ENCODE data around the gene ASB7. TPM values are rescaled to one million over a fixed set of nuclear protein-coding genes. Genes with fewer than 3 reads are reported as not detected.

ASB7 gene
- total RNA-seq, 1 experiment from 2014 or later, result 14.4 TPM

- Mint-ChIP-seq H3K4me1 (ENCODE audit: low read depth, unreplicated experiment) (no peaks in the 10 kb centered on the region), H3K36me3 (ENCODE audit: insufficient read depth, unreplicated experiment) (no peaks in the 10 kb centered on the region), H3K27ac (ENCODE audit: unreplicated experiment) (no peak overlapping the region), H3K9me3 (ENCODE audit: unreplicated experiment) (peaks cover 12% of the 10 kb centered on the region), H3K4me3 (ENCODE audit: unreplicated experiment) (no peak overlapping the region), H3K27me3 (ENCODE audit: insufficient read depth, unreplicated experiment) (no peaks in the 10 kb centered on the region)
- intact Hi-C loops (cut with micrococcal nuclease; ENCODE audit: unreplicated experiment), result no loop called here
- H3K4me1 ChIP-seq, result no peaks in the 10 kb centered on the region
- H3K27me3 ChIP-seq (replicated peaks; ENCODE audit: control insufficient read depth, insufficient read depth, low read length), result no peaks in the 10 kb centered on the region
- ChIA-PET POLR2A (no interaction called here), CTCF (no interaction called here)
- TF ChIP-seq, protein P1, sequence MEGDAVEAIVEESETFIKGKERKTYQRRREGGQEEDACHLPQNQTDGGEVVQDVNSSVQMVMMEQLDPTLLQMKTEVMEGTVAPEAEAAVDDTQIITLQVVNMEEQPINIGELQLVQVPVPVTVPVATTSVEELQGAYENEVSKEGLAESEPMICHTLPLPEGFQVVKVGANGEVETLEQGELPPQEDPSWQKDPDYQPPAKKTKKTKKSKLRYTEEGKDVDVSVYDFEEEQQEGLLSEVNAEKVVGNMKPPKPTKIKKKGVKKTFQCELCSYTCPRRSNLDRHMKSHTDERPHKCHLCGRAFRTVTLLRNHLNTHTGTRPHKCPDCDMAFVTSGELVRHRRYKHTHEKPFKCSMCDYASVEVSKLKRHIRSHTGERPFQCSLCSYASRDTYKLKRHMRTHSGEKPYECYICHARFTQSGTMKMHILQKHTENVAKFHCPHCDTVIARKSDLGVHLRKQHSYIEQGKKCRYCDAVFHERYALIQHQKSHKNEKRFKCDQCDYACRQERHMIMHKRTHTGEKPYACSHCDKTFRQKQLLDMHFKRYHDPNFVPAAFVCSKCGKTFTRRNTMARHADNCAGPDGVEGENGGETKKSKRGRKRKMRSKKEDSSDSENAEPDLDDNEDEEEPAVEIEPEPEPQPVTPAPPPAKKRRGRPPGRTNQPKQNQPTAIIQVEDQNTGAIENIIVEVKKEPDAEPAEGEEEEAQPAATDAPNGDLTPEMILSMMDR (IDR thresholded peaks at IDR 0.05; ENCODE audit: insufficient read depth in 1 of 2, low read depth in 1 of 2, low read length in 1 of 2, severe bottlenecking in 1 of 2, unreplicated experiment in 1 of 2), result no peak
- DNase-seq, result no peak
- no TSS peak for BruUV-seq (replicated peaks)
- H3K9me3 ChIP-seq, result no peaks in the 10 kb centered on the region
- no peaks in the 10 kb centered on the region for H3K36me3 ChIP-seq (ENCODE audit: control insufficient read depth, insufficient read depth, low read length)
- H3K4me3 ChIP-seq (ENCODE audit: low read depth, low read length), result no peak overlapping the region
Measured at GRCh38 chr15:100684591-100684990, 82.2 kb downstream of the ASB7 start.

- ChIA-PET CTCF (no interaction called here), POLR2A (no interaction called here)
- intact Hi-C loops (cut with micrococcal nuclease; ENCODE audit: unreplicated experiment), result no loop called here
- no peak overlapping the region for H3K27ac Mint-ChIP-seq (ENCODE audit: unreplicated experiment)
- Histone ChIP-seq H3K4me1 (no peaks in the 10 kb centered on the region), H3K27me3 (replicated peaks; ENCODE audit: control insufficient read depth, insufficient read depth, low read length) (no peaks in the 10 kb centered on the region), H3K36me3 (ENCODE audit: control insufficient read depth, insufficient read depth, low read length) (no peaks in the 10 kb centered on the region), H3K4me3 (ENCODE audit: low read depth, low read length) (no peak overlapping the region), H3K9me3 (no peaks in the 10 kb centered on the region)
- no peaks in the 10 kb centered on the region for H3K27me3 Mint-ChIP-seq (ENCODE audit: insufficient read depth, unreplicated experiment)
- H3K36me3 Mint-ChIP-seq (ENCODE audit: insufficient read depth, unreplicated experiment), result no peaks in the 10 kb centered on the region
- no peaks in the 10 kb centered on the region for H3K4me1 Mint-ChIP-seq (ENCODE audit: low read depth, unreplicated experiment)
- H3K4me3 Mint-ChIP-seq (ENCODE audit: unreplicated experiment), result no peak overlapping the region
- no TSS peak for BruUV-seq (replicated peaks)
- DNase-seq, result no peak
- TF ChIP-seq, protein P1 (IDR thresholded peaks at IDR 0.05; ENCODE audit: insufficient read depth in 1 of 2, low read depth in 1 of 2, low read length in 1 of 2, severe bottlenecking in 1 of 2, unreplicated experiment in 1 of 2), result no peak
- peaks cover 6% of the 10 kb centered on the region for H3K9me3 Mint-ChIP-seq (ENCODE audit: unreplicated experiment)
Measured at GRCh38 chr15:100686021-100686724, 83.8 kb downstream of the ASB7 start.

DNA sequence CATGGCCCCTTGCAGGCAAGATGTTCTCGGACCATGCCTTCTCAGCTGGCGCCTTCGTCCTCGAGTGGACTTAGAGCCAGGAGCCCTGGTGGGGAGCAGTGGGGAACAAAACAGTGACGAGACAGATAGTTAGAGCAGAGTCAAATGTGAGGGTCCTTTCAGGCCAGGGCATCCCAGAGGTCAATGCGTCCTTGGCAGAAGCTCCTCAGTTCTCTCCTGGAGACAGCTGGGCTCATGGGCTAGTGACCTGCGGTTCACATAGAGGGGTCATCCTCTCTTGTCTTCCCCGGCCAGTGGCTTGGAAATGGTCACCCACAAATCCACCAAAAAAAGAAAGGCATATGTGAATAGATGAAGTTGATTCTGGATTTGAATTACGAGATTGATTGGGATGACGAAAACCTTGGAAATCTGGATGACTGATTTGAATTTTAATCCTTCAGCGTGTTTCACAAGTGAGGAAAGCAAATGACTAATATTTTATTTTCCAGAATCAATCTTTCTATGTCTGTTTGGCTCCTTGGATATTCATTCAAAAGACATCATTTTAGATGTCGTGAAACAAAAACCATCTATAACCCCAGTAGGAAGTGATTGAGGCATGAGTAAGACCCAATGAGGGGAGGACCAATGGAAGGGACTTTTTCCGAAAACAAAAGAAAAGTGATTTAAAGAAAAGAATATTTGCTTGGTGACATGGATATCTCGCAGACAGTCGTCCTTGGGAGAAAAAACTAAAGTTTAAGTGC lies 84.5 kb downstream of the ASB7 start:
- H3K4me1 Mint-ChIP-seq (ENCODE audit: low read depth, unreplicated experiment), result no peaks in the 10 kb centered on the region
- ChIA-PET POLR2A (no interaction called here), CTCF (no interaction called here)
- H3K9me3 Mint-ChIP-seq (ENCODE audit: unreplicated experiment), result no peaks in the 10 kb centered on the region
- intact Hi-C loops (cut with micrococcal nuclease; ENCODE audit: unreplicated experiment), result no loop called here
- Histone ChIP-seq H3K36me3 (ENCODE audit: control insufficient read depth, insufficient read depth, low read length) (no peaks in the 10 kb centered on the region), H3K27me3 (replicated peaks; ENCODE audit: control insufficient read depth, insufficient read depth, low read length) (no peaks in the 10 kb centered on the region), H3K4me3 (ENCODE audit: low read depth, low read length) (no peak overlapping the region), H3K9me3 (no peaks in the 10 kb centered on the region), H3K4me1 (no peaks in the 10 kb centered on the region)
- H3K4me3 Mint-ChIP-seq (ENCODE audit: unreplicated experiment), result no peak overlapping the region
- H3K27ac Mint-ChIP-seq (ENCODE audit: unreplicated experiment), result no peak overlapping the region
- no peak for DNase-seq
- no peaks in the 10 kb centered on the region for H3K36me3 Mint-ChIP-seq (ENCODE audit: insufficient read depth, unreplicated experiment)
- no peaks in the 10 kb centered on the region for H3K27me3 Mint-ChIP-seq (ENCODE audit: insufficient read depth, unreplicated experiment)
- TF ChIP-seq, protein P1 (IDR thresholded peaks at IDR 0.05; ENCODE audit: insufficient read depth in 1 of 2, low read depth in 1 of 2, low read length in 1 of 2, severe bottlenecking in 1 of 2, unreplicated experiment in 1 of 2), result no peak
- no TSS peak for BruUV-seq (replicated peaks)

Data from Caco-2 (cell line).